Smooth muscle cell (in vitro differentiated cells): ENCODE measurements around the gene SLC2A4. TPM values are rescaled to one million over a fixed set of nuclear protein-coding genes. Genes with fewer than 3 reads are reported as not detected.

Experiments used
- DNase-seq: peaks from one replicate; lab custom pipeline; 2025; ENCODE audit not compliant: unreplicated experiment; lab: John Stamatoyannopoulos, UW
- H2AFZ ChIP-seq: fragments of 200-600 bp; sonication (generic); 2 replicates; pipeline ENCODE4 v1.6.0; 2016; ENCODE audit warnings: antibody characterized with exemption, low read depth, mild to moderate bottlenecking
- H3F3A ChIP-seq: fragments of 200-600 bp; sonication (generic); 2 replicates; pipeline ENCODE4 v1.6.0; 2017; ENCODE audit warnings: antibody characterized with exemption, low read depth
- H3K27ac ChIP-seq: fragments of 200-600 bp; sonication (generic); 2 replicates; pipeline ENCODE4 v1.5.1; 2016; ENCODE audit warnings: low read depth, mild to moderate bottlenecking
- H3K27me3 ChIP-seq: fragments of 200-600 bp; sonication (generic); 2 replicates; pipeline ENCODE4 v1.6.1; 2016; ENCODE audit warnings: low read depth, mild to moderate bottlenecking
- H3K36me3 ChIP-seq: fragments of 200-600 bp; sonication (generic); 2 replicates; pipeline ENCODE4 v1.5.1; 2016; ENCODE audit warnings: low read depth
- H3K4me1 ChIP-seq: fragments of 200-600 bp; sonication (generic); 2 replicates; pipeline ENCODE4 v1.5.1; 2016; ENCODE audit warnings: low read depth
- H3K4me2 ChIP-seq: fragments of 200-600 bp; sonication (generic); 2 replicates; pipeline ENCODE4 v1.6.0; 2016; ENCODE audit warnings: mild to moderate bottlenecking
- H3K4me3 ChIP-seq: fragments of 200-600 bp; sonication (generic); 2 replicates; pipeline ENCODE4 v1.5.1; 2016; ENCODE audit warnings: mild to moderate bottlenecking
- H3K79me2 ChIP-seq: fragments of 200-600 bp; sonication (generic); 2 replicates; pipeline ENCODE4 v1.6.0; 2016; ENCODE audit warnings: low read depth, mild to moderate bottlenecking
- H3K9ac ChIP-seq: fragments of 200-600 bp; sonication (generic); 2 replicates; pipeline ENCODE4 v1.6.0; 2016; ENCODE audit warnings: low read depth
- H3K9me3 ChIP-seq: fragments of 200-600 bp; sonication (generic); replicated peaks from 2 replicates; pipeline ENCODE4 v1.5.1; 2016; ENCODE audit warnings: low read depth
- H4K20me1 ChIP-seq: fragments of 200-600 bp; sonication (generic); 2 replicates; pipeline ENCODE4 v1.6.0; 2016; ENCODE audit warnings: low read depth
- WGBS: methylation state at CpG from one replicate; pipeline ENCODE4 v1.1.7; 2016; ENCODE audit warnings: low lambda C conversion rate; 5-methylcytosine and 5-hydroxymethylcytosine counted together
- polyA plus RNA-seq: library from polyadenylated mRNA; unstranded; fragments of >200 nt; fragmentation: Nextera tagmentation; extraction: Ambion mirVana; gene quantifications from 2 replicates; pipeline ENCODE4 v1.2.1, GENCODE V29; 2016
- total RNA-seq: library from RNA; depleted of rRNA; stranded (reverse); fragments of >200 nt; gene quantifications from 2 replicates; pipeline ENCODE4 v1.2.3, GENCODE V29; 2014
- TF ChIP-seq, protein P1 (sequence below): fragments of 200-600 bp; sonication (generic); IDR thresholded peaks from 2 replicates; pipeline ENCODE4 v1.5.1; 2017; ENCODE audit warnings: borderline replicate concordance, mild to moderate bottlenecking, antibody characterized with exemption; ENCODE audit not compliant: insufficient read depth, poor library complexity, severe bottlenecking

Gene SLC2A4
- total and polyA plus RNA-seq, 2 experiments from 2014 or later, result not detected

DNA sequence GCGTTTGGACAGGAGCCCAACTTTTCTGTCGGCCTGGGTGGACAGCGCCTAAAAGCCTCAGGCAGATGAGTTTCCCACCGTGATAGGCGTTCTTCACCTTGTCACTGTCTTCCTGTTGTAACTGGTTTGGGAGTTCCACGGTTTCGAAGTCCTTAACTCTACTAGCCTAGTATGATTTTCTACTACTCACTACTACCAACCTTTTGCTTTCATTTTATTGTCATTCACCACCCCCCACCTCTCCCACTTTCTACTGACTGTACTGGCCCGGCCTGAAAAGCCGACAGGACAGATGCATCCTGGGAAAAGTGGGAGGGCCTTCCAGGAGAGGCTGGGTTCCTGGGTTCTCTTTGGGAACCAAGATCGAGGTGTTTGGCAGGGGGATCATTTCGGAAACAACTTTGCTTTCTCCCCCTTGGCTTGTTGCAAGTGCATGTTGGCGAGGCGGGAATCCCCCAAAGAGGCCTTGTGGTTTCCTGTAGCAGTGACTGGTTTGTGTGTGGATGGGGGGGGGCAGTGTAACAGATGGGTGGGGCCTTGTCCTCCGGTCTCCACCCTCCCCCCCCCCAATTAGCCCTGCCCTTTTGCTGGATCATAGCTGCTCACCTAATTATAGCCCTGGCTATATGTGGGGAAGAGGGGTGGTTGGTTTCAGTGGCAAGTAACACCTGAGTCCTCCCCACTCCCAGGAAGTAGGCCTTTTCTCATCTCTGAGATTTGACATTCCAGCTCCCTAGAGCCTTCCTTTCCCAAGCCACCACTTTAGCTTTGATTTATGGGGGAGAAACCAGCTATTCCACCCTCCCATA is 27.3 kb downstream of the SLC2A4 start:
- DNase-seq, result no peak
- Histone ChIP-seq H3K36me3 (peaks cover 4% of the 10 kb centered on the region), H3K4me2 (peak overlapping the region; percentile 99), H3K27me3 (no peaks in the 10 kb centered on the region), H4K20me1 (peaks cover 60% of the 10 kb centered on the region), H3K79me2 (peaks cover 62% of the 10 kb centered on the region), H3K4me3 (peak overlapping the region; percentile 85), H3K4me1 (peaks cover 10% of the 10 kb centered on the region), H3K27ac (peak overlapping the region; percentile 95), H3K9me3 (no peaks in the 10 kb centered on the region), H3F3A (peaks cover 38% of the 10 kb centered on the region), H2AFZ (no peak overlapping the region), H3K9ac (peak overlapping the region; percentile 98)
- TF ChIP-seq, protein P1, sequence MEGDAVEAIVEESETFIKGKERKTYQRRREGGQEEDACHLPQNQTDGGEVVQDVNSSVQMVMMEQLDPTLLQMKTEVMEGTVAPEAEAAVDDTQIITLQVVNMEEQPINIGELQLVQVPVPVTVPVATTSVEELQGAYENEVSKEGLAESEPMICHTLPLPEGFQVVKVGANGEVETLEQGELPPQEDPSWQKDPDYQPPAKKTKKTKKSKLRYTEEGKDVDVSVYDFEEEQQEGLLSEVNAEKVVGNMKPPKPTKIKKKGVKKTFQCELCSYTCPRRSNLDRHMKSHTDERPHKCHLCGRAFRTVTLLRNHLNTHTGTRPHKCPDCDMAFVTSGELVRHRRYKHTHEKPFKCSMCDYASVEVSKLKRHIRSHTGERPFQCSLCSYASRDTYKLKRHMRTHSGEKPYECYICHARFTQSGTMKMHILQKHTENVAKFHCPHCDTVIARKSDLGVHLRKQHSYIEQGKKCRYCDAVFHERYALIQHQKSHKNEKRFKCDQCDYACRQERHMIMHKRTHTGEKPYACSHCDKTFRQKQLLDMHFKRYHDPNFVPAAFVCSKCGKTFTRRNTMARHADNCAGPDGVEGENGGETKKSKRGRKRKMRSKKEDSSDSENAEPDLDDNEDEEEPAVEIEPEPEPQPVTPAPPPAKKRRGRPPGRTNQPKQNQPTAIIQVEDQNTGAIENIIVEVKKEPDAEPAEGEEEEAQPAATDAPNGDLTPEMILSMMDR, result no peak
- WGBS, result 2% methylated on average over 12 of the region's 14 CpGs

DNA sequence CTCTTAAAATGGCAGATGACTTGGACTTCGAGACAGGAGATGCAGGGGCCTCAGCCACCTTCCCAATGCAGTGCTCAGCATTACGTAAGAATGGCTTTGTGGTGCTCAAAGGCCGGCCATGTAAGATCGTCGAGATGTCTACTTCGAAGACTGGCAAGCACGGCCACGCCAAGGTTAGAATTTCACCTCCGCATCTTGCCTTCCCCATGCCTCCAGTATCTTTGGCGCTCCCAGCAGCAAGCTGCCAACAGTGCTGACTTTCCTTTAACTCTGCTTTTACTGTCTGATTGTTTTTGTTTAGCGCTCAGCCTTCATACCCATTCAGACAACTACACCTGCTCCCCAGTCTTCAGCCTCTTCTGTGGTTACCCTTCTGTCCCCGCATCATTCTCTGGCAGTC is 28.1 kb downstream of the SLC2A4 start:
- DNase-seq, result no peak
- no peaks in the 10 kb centered on the region for H3K27me3 ChIP-seq
- peak overlapping the region; percentile 95 for H3K27ac ChIP-seq
- peaks cover 66% of the 10 kb centered on the region for H3K79me2 ChIP-seq
- peak overlapping the region; percentile 99 for H3K4me2 ChIP-seq
- H3F3A ChIP-seq, result peaks cover 45% of the 10 kb centered on the region
- peaks cover 4% of the 10 kb centered on the region for H3K36me3 ChIP-seq
- H2AFZ ChIP-seq, result no peak overlapping the region
- peaks cover 68% of the 10 kb centered on the region for H4K20me1 ChIP-seq
- no peaks in the 10 kb centered on the region for H3K9me3 ChIP-seq
- TF ChIP-seq, protein P1, result no peak
- H3K4me3 ChIP-seq, result peak overlapping the region; percentile 85
- H3K9ac ChIP-seq, result peak overlapping the region; percentile 35
- 93% methylated on average over 12 of the region's 12 CpGs for WGBS
- H3K4me1 ChIP-seq, result peaks cover 16% of the 10 kb centered on the region

DNA sequence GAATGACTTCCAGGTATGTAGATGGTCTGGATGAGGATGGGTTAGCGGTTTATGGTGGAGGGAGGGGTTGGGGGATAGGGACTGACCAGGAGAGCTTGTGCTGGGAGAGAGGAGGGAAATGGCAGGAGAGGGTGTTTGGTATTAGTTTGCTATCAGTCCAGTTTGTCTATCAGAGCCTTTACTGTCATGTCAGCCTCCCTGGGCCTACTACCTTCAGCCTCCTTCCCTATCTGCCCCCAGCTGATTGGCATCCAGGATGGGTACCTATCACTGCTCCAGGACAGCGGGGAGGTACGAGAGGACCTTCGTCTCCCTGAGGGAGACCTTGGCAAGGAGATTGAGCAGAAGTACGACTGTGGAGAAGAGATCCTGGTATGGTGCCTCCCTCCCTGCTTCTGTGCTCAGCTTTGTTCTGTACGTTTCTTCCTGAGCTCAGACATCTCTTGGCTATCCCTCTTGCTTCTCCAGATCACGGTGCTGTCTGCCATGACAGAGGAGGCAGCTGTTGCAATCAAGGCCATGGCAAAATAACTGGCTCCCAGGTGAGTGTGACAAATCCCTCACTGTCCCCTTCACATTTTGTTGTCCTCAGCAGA is 29.7 kb downstream of the SLC2A4 start:
- peaks cover 4% of the 10 kb centered on the region for H3K36me3 ChIP-seq
- peaks cover 47% of the 10 kb centered on the region for H3F3A ChIP-seq
- H3K27ac ChIP-seq, result peak overlapping the region; percentile 95
- H3K79me2 ChIP-seq, result peaks cover 66% of the 10 kb centered on the region
- H4K20me1 ChIP-seq, result peaks cover 70% of the 10 kb centered on the region
- no peak overlapping the region for H3K9ac ChIP-seq
- WGBS, result 93% methylated on average over 7 of the region's 7 CpGs
- no peak for DNase-seq
- TF ChIP-seq, protein P1, result no peak
- H3K9me3 ChIP-seq, result no peaks in the 10 kb centered on the region
- no peak overlapping the region for H3K4me2 ChIP-seq
- no peaks in the 10 kb centered on the region for H3K27me3 ChIP-seq
- peaks cover 16% of the 10 kb centered on the region for H3K4me1 ChIP-seq
- H3K4me3 ChIP-seq, result no peak overlapping the region
- H2AFZ ChIP-seq, result no peak overlapping the region
